A549 (cell line): Measurements from ENCODE around the gene PATL2.

Experiments
- CTCF ChIP-seq: fragments of >200 bp; sonication (Bioruptor Twin); formaldehyde crosslinking; IDR thresholded peaks from 3 replicates; pipeline ENCODE4 v1.5.1; 2016
- GATA3 ChIP-seq: IDR thresholded peaks from 2 replicates; pipeline ENCODE4 v1.6.1; 2012; ENCODE audit warnings: borderline replicate concordance
- PHF8 ChIP-seq: fragments of 200-600 bp; sonication (generic); IDR thresholded peaks from 2 replicates; pipeline ENCODE4 v1.6.1; 2016; ENCODE audit warnings: low read depth, mild to moderate bottlenecking, antibody characterized with exemption, moderate library complexity, borderline replicate concordance
- RAD21 ChIP-seq, 2 experiments: fragments of >200 bp in 1 of 2; sonication (Bioruptor Twin) in 1 of 2; formaldehyde crosslinking in 1 of 2; IDR thresholded peaks in 1 of 2; conservative IDR thresholded peaks in 1 of 2; 2 replicates in 1 of 2; 3 replicates in 1 of 2; pipeline ENCODE4 v1.6.1; 2012 to 2018; ENCODE audit warnings: inconsistent platforms in 1 of 2
- SREBF2 ChIP-seq: fragments of 450-650 bp; IDR thresholded peaks from 2 replicates; pipeline ENCODE4 v1.6.1; 2014; ENCODE audit warnings: mild to moderate bottlenecking, moderate library complexity
- TF ChIP-seq, protein P1 (sequence below): fragments of 200-600 bp; sonication (generic); IDR thresholded peaks from 2 replicates; pipeline ENCODE4 v1.6.1; 2016; ENCODE audit warnings: antibody characterized with exemption, mild to moderate bottlenecking, moderate library complexity

DNA sequence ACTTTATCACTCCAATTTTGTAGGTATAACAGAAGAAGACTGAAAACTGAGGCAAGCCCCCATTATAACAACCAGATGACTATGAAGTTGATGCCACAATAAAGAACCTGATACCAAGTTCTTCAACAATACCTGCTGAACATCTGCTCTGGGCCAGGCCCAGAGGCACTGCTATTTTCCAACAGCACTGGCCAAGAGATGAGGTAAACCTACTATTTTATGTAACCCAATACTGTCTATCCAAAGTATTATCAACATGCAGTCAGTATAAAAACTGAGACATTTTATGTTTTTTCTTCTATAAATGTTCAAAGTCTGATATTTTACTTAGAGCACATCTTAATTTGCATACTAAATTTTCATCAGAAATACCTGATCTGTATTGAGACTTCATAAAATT, 53.7 kb downstream of the PATL2 start:
- TF ChIP-seq GATA3, result no peak
- TF ChIP-seq, protein P1, sequence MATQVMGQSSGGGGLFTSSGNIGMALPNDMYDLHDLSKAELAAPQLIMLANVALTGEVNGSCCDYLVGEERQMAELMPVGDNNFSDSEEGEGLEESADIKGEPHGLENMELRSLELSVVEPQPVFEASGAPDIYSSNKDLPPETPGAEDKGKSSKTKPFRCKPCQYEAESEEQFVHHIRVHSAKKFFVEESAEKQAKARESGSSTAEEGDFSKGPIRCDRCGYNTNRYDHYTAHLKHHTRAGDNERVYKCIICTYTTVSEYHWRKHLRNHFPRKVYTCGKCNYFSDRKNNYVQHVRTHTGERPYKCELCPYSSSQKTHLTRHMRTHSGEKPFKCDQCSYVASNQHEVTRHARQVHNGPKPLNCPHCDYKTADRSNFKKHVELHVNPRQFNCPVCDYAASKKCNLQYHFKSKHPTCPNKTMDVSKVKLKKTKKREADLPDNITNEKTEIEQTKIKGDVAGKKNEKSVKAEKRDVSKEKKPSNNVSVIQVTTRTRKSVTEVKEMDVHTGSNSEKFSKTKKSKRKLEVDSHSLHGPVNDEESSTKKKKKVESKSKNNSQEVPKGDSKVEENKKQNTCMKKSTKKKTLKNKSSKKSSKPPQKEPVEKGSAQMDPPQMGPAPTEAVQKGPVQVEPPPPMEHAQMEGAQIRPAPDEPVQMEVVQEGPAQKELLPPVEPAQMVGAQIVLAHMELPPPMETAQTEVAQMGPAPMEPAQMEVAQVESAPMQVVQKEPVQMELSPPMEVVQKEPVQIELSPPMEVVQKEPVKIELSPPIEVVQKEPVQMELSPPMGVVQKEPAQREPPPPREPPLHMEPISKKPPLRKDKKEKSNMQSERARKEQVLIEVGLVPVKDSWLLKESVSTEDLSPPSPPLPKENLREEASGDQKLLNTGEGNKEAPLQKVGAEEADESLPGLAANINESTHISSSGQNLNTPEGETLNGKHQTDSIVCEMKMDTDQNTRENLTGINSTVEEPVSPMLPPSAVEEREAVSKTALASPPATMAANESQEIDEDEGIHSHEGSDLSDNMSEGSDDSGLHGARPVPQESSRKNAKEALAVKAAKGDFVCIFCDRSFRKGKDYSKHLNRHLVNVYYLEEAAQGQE, result no peak
- no peak for TF ChIP-seq PHF8
- TF ChIP-seq CTCF, result no peak
- no peak for TF ChIP-seq SREBF2
- no peak for TF ChIP-seq RAD21 (conservative IDR thresholded peaks at IDR 0.05 in 1 of 2, IDR thresholded peaks at IDR 0.05 in 1 of 2)
